GM21360 (cell line): Measurements from ENCODE around the gene DNAH1.

Experiments used
- ATAC-seq: cut with Tn5 transposase; IDR thresholded peaks from one replicate; pipeline ENCODE4 v1.9.1; 2021; ENCODE audit warnings: mild to moderate bottlenecking, moderate library complexity; ENCODE audit not compliant: unreplicated experiment

Gene DNAH1

GRCh38 chr3:52310861-52311575, 5.1 kb upstream of the DNAH1 start:
- ATAC-seq, result no peak

GRCh38 chr3:52311576-52312119, 4.5 kb upstream of the DNAH1 start:
- no peak for ATAC-seq

- peak; percentile 6 for ATAC-seq
Measured at GRCh38 chr3:52313188-52313773, 2.8 kb upstream of the DNAH1 start.

GRCh38 chr3:52313774-52314188, 2.3 kb upstream of the DNAH1 start:
- peak; percentile 82 for ATAC-seq

- ATAC-seq, result no peak
Measured at GRCh38 chr3:52314489-52314888, 1.6 kb upstream of the DNAH1 start.

GRCh38 chr3:52315006-52315405, 1.1 kb upstream of the DNAH1 start:
- ATAC-seq, result no peak

GRCh38 chr3:52317208-52318000, 1.3 kb downstream of the DNAH1 start:
- ATAC-seq, result no peak

- ATAC-seq, result no peak
Measured at GRCh38 chr3:52318186-52318816, 2.2 kb downstream of the DNAH1 start.

- ATAC-seq, result no peak
Measured at GRCh38 chr3:52319921-52320595, 3.9 kb downstream of the DNAH1 start.

GRCh38 chr3:52321481-52321880, 5.4 kb downstream of the DNAH1 start:
- no peak for ATAC-seq

GRCh38 chr3:52322466-52322865, 6.3 kb downstream of the DNAH1 start:
- no peak for ATAC-seq

GRCh38 chr3:52323526-52324295, 7.6 kb downstream of the DNAH1 start:
- ATAC-seq, result no peak

- no peak for ATAC-seq
Measured at GRCh38 chr3:52324676-52325075, 8.6 kb downstream of the DNAH1 start.

- no peak for ATAC-seq
Measured at GRCh38 chr3:52325686-52326085, 9.6 kb downstream of the DNAH1 start.

GRCh38 chr3:52326976-52327375, 10.9 kb downstream of the DNAH1 start:
- no peak for ATAC-seq

GRCh38 chr3:52327486-52328290, 11.6 kb downstream of the DNAH1 start:
- no peak for ATAC-seq

- ATAC-seq, result no peak
Measured at GRCh38 chr3:52328536-52329080, 12.5 kb downstream of the DNAH1 start.

GRCh38 chr3:52330194-52330805, 14.2 kb downstream of the DNAH1 start:
- ATAC-seq, result no peak
